Left lobe of liver (tissue), 2 donors: ENCODE measurements around the gene PNPLA3. TPM values are rescaled to one million over a fixed set of nuclear protein-coding genes. Genes with fewer than 3 reads are reported as not detected.
"Not testable (repeated sequence)": the region's sequence is repeated elsewhere in the genome, so short reads cannot be mapped to it uniquely, and the experiment has no call there.

Experiments
- ATAC-seq: fragments of 200-7000 bp; cut with Tn5 transposase; one replicate; pipeline ENCODE4 v1.9.1; 2020; ENCODE audit warnings: mild to moderate bottlenecking, moderate library complexity
- DNase-seq: peaks from one replicate; pipeline ENCODE4 v3.0.0-alpha.2; 2020; ENCODE audit warnings: low spot score
- total RNA-seq: library from RNA; stranded (reverse); gene quantifications from one replicate; pipeline ENCODE4 v1.2.1, GENCODE V29; 2021
- donor health status: DM: no; HTN: no; CAD: no; lungs with moderate emphysema.
- donor health status: DM: no; HTN: yes; CAD: no.

Gene PNPLA3
- total RNA-seq, 1 donor from 2014 or later, result 72.1 TPM

GRCh38 chr22:43889201-43889859 is 34.3 kb upstream of the PNPLA3 start:
- DNase-seq, result no peak
- no peak for ATAC-seq

GRCh38 chr22:43889860-43890253 is 33.7 kb upstream of the PNPLA3 start:
- DNase-seq, result no peak
- peak; percentile 46 for ATAC-seq

- peak; percentile 8 for ATAC-seq
- DNase-seq, result no peak
Observed at GRCh38 chr22:43890901-43891331, 32.7 kb upstream of the PNPLA3 start.

- DNase-seq (no peak), ATAC-seq (peak; percentile 20)
Observed at GRCh38 chr22:43891360-43892182, 32.0 kb upstream of the PNPLA3 start, which contains the start of gene PNPLA5. TSS of gene PNPLA5 (minus strand) at chr22:43892013. CDS start at chr22:43891880, 133 bp downstream.

GRCh38 chr22:43892183-43892894 is 31.3 kb upstream of the PNPLA3 start:
- ATAC-seq (no peak), DNase-seq (no peak)

- no peak for DNase-seq
- ATAC-seq, result no peak
Observed at GRCh38 chr22:43893266-43893665, 30.3 kb upstream of the PNPLA3 start.

GRCh38 chr22:43894122-43894521 is 29.5 kb upstream of the PNPLA3 start:
- no peak for DNase-seq
- ATAC-seq, result no peak

GRCh38 chr22:43895986-43896645 is 27.5 kb upstream of the PNPLA3 start:
- ATAC-seq, result no peak

GRCh38 chr22:43897751-43898261 is 25.8 kb upstream of the PNPLA3 start:
- ATAC-seq (peak; percentile 80), DNase-seq (peak; percentile 89)

More at GRCh38 chr22:43895986-43896645, 27.5 kb upstream of the PNPLA3 start:
- no peak for DNase-seq

GRCh38 chr22:43900206-43900605 is 23.4 kb upstream of the PNPLA3 start:
- no peak for DNase-seq
- ATAC-seq, result no peak

- ATAC-seq, result no peak
Observed at GRCh38 chr22:43901976-43902643, 21.5 kb upstream of the PNPLA3 start.

GRCh38 chr22:43903033-43903432 is 20.6 kb upstream of the PNPLA3 start:
- ATAC-seq, DNase-seq: not testable (repeated sequence)

More at GRCh38 chr22:43901976-43902643, 21.5 kb upstream of the PNPLA3 start:
- DNase-seq, result no peak

- not testable (repeated sequence) for DNase-seq, ATAC-seq
Observed at GRCh38 chr22:43904412-43904811, 19.2 kb upstream of the PNPLA3 start.

GRCh38 chr22:43905681-43906080 is 17.9 kb upstream of the PNPLA3 start:
- ATAC-seq, result no peak
- DNase-seq, result no peak

GRCh38 chr22:43909708-43910107 is 13.9 kb upstream of the PNPLA3 start:
- DNase-seq (no peak), ATAC-seq (no peak)

- no peak for DNase-seq
- no peak for ATAC-seq
Observed at GRCh38 chr22:43910178-43910695, 13.4 kb upstream of the PNPLA3 start.

- ATAC-seq, result no peak
- DNase-seq, result no peak
Observed at GRCh38 chr22:43911351-43911750, 12.3 kb upstream of the PNPLA3 start.

GRCh38 chr22:43917521-43917920 is 6.1 kb upstream of the PNPLA3 start:
- DNase-seq (no peak), ATAC-seq (no peak)

- DNase-seq (peak; percentile 95), ATAC-seq (peak; percentile 67)
Observed at GRCh38 chr22:43919106-43919973, 4.3 kb upstream of the PNPLA3 start.
